ENCODE measurements around the gene GRK5. TPM values are rescaled to one million over a fixed set of nuclear protein-coding genes. Genes with fewer than 3 reads are reported as not detected.

Gene GRK5
- total RNA-seq, 1 experiment from 2014 or later = 2.3 TPM

GRCh38 chr10:119166564-119166963, 40.8 kb upstream of the GRK5 start:
- Mint-ChIP-seq H3K27me3 (ENCODE audit: low read depth) (no peaks in the 10 kb centered on the region), H3K36me3 (peaks cover 34% of the 10 kb centered on the region), H3K4me3 (peak overlapping the region; percentile 85), H3K27ac (peak overlapping the region; percentile 78; the same call in 1 of the 2 replicates), H3K4me1 (peaks cover 19% of the 10 kb centered on the region), H3K9me3 (no peaks in the 10 kb centered on the region)
- DNase-seq (ENCODE audit: low spot score) = no peak
- ChIA-PET POLR2A (no interaction called here), CTCF (interaction anchor here (2.7 kb wide), 1 partner anchor 32 kb away, joined by 13 read pairs; no protein-coding TSS in a partner anchor)
- ATAC-seq = peak; percentile 20
- no peak for TF ChIP-seq ZNF317 (CRISPR knock-in tag; IDR thresholded peaks at IDR 0.05; ENCODE audit: borderline replicate concordance, low read depth)
- no peak for TF ChIP-seq CBFB (CRISPR knock-in tag; IDR thresholded peaks at IDR 0.05; ENCODE audit: low read depth)
- TF ChIP-seq MXD4 (CRISPR knock-in tag; IDR thresholded peaks at IDR 0.05; ENCODE audit: borderline replicate concordance) = no peak

DNA sequence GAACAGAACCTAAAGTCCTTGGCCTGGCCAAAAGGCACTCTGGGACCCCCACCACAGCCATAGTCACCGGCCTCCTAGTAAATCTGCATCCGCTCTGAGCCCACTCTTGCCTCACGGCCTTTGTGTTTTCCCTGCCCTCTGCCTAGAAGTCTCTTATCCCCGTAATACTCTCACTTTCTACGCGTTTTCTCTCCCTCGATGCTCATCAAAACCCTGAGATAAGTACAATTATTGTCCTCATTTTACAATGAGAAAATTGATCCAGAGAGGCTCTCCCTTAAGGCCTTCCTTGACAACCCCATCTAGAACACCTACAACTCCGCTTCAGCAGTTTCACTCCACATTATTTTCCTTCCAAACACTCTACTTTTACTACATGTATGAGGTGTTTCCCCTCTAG, 40.3 kb upstream of the GRK5 start:
- no peak for ATAC-seq
- Mint-ChIP-seq H3K9me3 (no peaks in the 10 kb centered on the region), H3K4me3 (peak overlapping the region; percentile 85; the same call in 1 of the 2 replicates), H3K4me1 (peaks cover 19% of the 10 kb centered on the region), H3K27me3 (ENCODE audit: low read depth) (no peaks in the 10 kb centered on the region), H3K36me3 (peaks cover 37% of the 10 kb centered on the region), H3K27ac (peak overlapping the region; percentile 78)
- POLR2A ChIA-PET = no interaction called here
- CTCF ChIA-PET = no interaction called here
- 0 out of 2 replicates have a peak, but pooled peaks have one; percentile 49 for TF ChIP-seq PRRX2 (CRISPR knock-in tag; IDR thresholded peaks at IDR 0.05)
- TF ChIP-seq NR3C1 (CRISPR knock-in tag; conservative IDR thresholded peaks at IDR 0.05; ENCODE audit: low read depth) = no peak
- DNase-seq (ENCODE audit: low spot score) = no peak

GRCh38 chr10:119174109-119174508, 33.3 kb upstream of the GRK5 start:
- CTCF ChIA-PET = no interaction called here
- no peak for TF ChIP-seq ZNF416 (CRISPR knock-in tag; IDR thresholded peaks at IDR 0.05)
- TF ChIP-seq TEAD4 (CRISPR knock-in tag; IDR thresholded peaks at IDR 0.05) = no peak
- TF ChIP-seq SP1 (CRISPR knock-in tag; conservative IDR thresholded peaks at IDR 0.05) = no peak
- TF ChIP-seq HMGA2 (CRISPR knock-in tag; IDR thresholded peaks at IDR 0.05) = no peak
- no peak for TF ChIP-seq RORB (CRISPR knock-in tag; IDR thresholded peaks at IDR 0.05)
- ATAC-seq (no peak), DNase-seq (ENCODE audit: low spot score) (no peak)
- H3K9me3 Mint-ChIP-seq = no peaks in the 10 kb centered on the region
- peaks cover 62% of the 10 kb centered on the region for H3K36me3 Mint-ChIP-seq
- H3K27ac Mint-ChIP-seq = no peak overlapping the region
- POLR2A ChIA-PET = no interaction called here
- H3K27me3 Mint-ChIP-seq (ENCODE audit: low read depth) = no peaks in the 10 kb centered on the region
- no peak overlapping the region for H3K4me3 Mint-ChIP-seq
- peaks cover 9% of the 10 kb centered on the region for H3K4me1 Mint-ChIP-seq

- POLR2A ChIA-PET = no interaction called here
- Mint-ChIP-seq H3K9me3 (no peaks in the 10 kb centered on the region), H3K4me3 (peak overlapping the region; percentile 99), H3K36me3 (peaks cover 46% of the 10 kb centered on the region), H3K27me3 (ENCODE audit: low read depth) (no peaks in the 10 kb centered on the region), H3K27ac (0 out of 2 replicates have a peak overlapping the region, but pooled peaks have one; percentile 26), H3K4me1 (peaks cover 10% of the 10 kb centered on the region)
- no peak for TF ChIP-seq ZNF671 (CRISPR knock-in tag; IDR thresholded peaks at IDR 0.05)
- no peak for TF ChIP-seq IRF2 (CRISPR knock-in tag; IDR thresholded peaks at IDR 0.05; ENCODE audit: borderline replicate concordance, low read depth)
- TF ChIP-seq, protein P1, sequence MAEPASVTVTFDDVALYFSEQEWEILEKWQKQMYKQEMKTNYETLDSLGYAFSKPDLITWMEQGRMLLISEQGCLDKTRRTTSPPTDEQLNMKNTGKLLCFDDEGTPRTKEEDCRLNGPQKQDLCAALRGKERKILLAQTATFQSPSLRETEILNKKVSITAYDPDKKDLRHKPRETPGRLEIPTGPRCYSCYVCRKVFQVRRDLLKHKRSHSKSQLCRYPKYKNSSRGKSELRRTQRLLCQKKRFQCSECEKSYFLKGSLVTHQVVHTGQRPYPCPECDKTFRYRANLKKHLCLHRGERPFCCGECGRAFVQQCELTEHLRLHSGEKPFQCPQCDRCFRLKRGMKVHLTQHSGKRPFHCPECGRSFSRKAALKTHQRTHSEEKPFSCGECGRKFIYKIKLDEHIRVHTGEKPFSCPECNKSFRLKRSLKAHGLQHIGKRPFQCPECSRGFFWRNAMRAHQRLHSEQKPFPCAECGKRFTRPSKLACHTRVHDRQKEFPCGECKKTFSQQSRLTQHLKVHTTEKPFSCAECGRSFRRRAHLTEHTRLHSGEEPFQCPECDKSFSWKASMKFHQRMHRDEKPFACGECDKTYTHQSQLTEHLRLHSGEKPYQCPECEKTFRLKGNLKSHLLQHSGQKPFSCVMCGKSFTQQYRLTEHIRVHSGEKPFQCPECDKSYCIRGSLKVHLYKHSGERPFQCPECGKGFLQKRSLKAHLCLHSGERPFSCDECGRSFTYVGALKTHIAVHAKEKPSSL (CRISPR knock-in tag; conservative IDR thresholded peaks at IDR 0.05) = no peak
- no peak for TF ChIP-seq ESRRA (CRISPR knock-in tag; IDR thresholded peaks at IDR 0.05; ENCODE audit: borderline replicate concordance)
- no peak for TF ChIP-seq NFATC4 (CRISPR knock-in tag; IDR thresholded peaks at IDR 0.05)
- DNase-seq (ENCODE audit: low spot score) (no peak), ATAC-seq (no peak)
- CTCF ChIA-PET = interaction anchor here (1.0 kb wide), 1 partner anchor 22 kb away, joined by 6 read pairs; no protein-coding TSS in a partner anchor
These were observed 31.2 kb upstream of the GRK5 start for GRCh38 chr10:119176166-119176565.

DNA sequence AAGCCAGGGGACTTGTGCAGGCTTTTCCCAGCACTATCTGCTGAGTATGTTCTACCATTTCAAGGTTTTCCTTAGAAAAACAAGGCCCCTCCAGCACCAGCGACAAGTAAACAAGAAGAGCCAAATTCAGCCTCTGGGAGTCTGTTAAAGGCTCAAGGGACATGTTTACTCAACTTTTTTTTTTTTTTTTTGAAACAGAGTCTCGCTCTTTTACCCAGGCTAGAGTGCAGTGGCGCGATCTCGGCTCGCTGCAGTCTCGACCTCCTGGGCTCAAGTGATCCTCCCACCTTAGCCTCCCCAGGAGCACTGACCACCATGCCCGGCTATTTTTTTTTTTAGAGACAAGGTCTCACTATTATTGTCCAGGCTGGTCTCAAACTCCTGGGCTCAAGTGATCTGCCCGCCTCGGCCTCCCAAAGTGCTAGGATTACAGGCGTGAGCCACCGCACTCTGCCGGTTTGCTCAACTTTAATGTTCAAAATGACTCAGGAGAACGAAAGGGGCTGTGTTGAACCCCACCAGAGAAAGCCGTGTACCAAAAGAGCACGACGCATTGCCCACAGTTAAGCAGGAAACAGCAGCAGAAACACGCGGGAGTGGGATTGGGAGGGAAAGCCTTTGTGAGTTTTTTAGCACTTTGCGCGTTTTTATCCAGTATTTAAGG, 29.5 kb upstream of the GRK5 start:
- Mint-ChIP-seq H3K4me3 (peak overlapping the region; percentile 99), H3K36me3 (peaks cover 32% of the 10 kb centered on the region), H3K27ac (peak overlapping the region; percentile 96), H3K4me1 (peaks cover 10% of the 10 kb centered on the region), H3K9me3 (no peaks in the 10 kb centered on the region), H3K27me3 (ENCODE audit: low read depth) (no peaks in the 10 kb centered on the region)
- DNase-seq (ENCODE audit: low spot score) = no peak
- no peak for ATAC-seq
- TF ChIP-seq, protein P2, sequence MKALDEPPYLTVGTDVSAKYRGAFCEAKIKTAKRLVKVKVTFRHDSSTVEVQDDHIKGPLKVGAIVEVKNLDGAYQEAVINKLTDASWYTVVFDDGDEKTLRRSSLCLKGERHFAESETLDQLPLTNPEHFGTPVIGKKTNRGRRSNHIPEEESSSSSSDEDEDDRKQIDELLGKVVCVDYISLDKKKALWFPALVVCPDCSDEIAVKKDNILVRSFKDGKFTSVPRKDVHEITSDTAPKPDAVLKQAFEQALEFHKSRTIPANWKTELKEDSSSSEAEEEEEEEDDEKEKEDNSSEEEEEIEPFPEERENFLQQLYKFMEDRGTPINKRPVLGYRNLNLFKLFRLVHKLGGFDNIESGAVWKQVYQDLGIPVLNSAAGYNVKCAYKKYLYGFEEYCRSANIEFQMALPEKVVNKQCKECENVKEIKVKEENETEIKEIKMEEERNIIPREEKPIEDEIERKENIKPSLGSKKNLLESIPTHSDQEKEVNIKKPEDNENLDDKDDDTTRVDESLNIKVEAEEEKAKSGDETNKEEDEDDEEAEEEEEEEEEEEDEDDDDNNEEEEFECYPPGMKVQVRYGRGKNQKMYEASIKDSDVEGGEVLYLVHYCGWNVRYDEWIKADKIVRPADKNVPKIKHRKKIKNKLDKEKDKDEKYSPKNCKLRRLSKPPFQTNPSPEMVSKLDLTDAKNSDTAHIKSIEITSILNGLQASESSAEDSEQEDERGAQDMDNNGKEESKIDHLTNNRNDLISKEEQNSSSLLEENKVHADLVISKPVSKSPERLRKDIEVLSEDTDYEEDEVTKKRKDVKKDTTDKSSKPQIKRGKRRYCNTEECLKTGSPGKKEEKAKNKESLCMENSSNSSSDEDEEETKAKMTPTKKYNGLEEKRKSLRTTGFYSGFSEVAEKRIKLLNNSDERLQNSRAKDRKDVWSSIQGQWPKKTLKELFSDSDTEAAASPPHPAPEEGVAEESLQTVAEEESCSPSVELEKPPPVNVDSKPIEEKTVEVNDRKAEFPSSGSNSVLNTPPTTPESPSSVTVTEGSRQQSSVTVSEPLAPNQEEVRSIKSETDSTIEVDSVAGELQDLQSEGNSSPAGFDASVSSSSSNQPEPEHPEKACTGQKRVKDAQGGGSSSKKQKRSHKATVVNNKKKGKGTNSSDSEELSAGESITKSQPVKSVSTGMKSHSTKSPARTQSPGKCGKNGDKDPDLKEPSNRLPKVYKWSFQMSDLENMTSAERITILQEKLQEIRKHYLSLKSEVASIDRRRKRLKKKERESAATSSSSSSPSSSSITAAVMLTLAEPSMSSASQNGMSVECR (CRISPR knock-in tag; IDR thresholded peaks at IDR 0.05; ENCODE audit: borderline replicate concordance) = no peak
- TF ChIP-seq MYBL2 (CRISPR knock-in tag; IDR thresholded peaks at IDR 0.05) (peak; percentile 71; the same call in 1 of the 2 replicates), ZNF219 (CRISPR knock-in tag; IDR thresholded peaks at IDR 0.05; ENCODE audit: borderline replicate concordance) (no peak)
- CTCF ChIA-PET = interaction anchor here (0.7 kb wide), 1 partner anchor 153 kb away, joined by 4 read pairs; no protein-coding TSS in a partner anchor
- POLR2A ChIA-PET = no interaction called here
